AG09309 (cell line): ENCODE results near the gene DTNBP1.

Experiments used
- DNase-seq: peaks from one replicate; pipeline ENCODE4 v3.0.0-alpha.2; 2010; ENCODE audit warnings: low read depth
- H3K4me3 ChIP-seq: 2 replicates; pipeline ENCODE4 v1.5.1; 2011; ENCODE audit warnings: mild to moderate bottlenecking, low read depth, low read length, moderate library complexity; ENCODE audit not compliant: control insufficient read depth
- CTCF ChIP-seq: IDR thresholded peaks from 2 replicates; pipeline ENCODE4 v1.5.1; 2011; ENCODE audit warnings: mild to moderate bottlenecking, low read depth, low read length, inconsistent platforms; ENCODE audit not compliant: insufficient read depth, control insufficient read depth; ENCODE audit errors: missing control alignments

The DTNBP1 gene

GRCh38 chr6:15487262-15487661 is 175.6 kb downstream of the DTNBP1 start:
- no peak overlapping the region for H3K4me3 ChIP-seq
- no peak for TF ChIP-seq CTCF

DNA sequence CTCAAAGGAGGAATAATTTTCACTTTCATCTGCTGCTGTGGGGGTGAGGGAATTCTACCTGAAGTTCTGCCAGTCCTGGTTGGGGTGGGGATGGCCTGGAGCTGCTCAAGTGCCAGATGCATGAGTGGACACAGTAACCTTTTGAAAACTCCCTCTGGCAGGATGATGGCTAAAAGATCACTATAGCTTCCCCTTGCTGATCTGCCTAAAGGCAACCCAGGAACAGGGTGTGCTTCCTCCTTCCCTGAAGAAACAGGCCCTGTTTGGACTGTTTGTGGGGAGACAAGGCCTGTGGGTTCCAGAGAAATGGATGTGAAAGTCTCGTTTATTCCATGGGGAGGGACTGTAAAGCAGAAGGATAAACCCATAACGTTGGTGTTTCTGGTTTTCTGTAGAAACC is 176.9 kb downstream of the DTNBP1 start:
- no peak overlapping the region for H3K4me3 ChIP-seq
- no peak for DNase-seq
- no peak for TF ChIP-seq CTCF

More at GRCh38 chr6:15487262-15487661, 175.6 kb downstream of the DTNBP1 start:
- DNase-seq = no peak

- TF ChIP-seq CTCF = no peak
- DNase-seq = no peak
Observed at GRCh38 chr6:15484821-15485220, 178.0 kb downstream of the DTNBP1 start.

DNA sequence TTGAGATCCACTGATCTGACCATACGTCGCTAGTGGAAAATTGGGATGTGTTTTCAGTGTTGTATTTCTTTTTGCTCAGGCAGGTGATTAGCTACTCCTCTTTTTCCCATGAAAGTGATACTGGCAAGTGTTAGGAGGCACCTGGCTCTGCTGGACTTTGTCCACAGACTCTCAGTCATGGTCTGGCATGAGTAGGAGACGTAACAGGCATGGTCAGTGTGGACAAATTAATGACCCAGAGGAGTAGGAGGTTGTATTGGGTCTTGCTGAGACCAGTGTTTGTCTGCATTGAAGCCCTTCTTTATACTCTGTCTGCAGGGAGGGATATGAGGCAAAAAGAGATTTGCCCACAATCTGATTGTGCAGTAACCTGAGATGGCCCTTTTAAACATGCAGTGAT is 178.7 kb downstream of the DTNBP1 start:
- TF ChIP-seq CTCF = no peak
- DNase-seq = no peak

More at GRCh38 chr6:15484821-15485220, 178.0 kb downstream of the DTNBP1 start:
- H3K4me3 ChIP-seq = no peak overlapping the region

DNA sequence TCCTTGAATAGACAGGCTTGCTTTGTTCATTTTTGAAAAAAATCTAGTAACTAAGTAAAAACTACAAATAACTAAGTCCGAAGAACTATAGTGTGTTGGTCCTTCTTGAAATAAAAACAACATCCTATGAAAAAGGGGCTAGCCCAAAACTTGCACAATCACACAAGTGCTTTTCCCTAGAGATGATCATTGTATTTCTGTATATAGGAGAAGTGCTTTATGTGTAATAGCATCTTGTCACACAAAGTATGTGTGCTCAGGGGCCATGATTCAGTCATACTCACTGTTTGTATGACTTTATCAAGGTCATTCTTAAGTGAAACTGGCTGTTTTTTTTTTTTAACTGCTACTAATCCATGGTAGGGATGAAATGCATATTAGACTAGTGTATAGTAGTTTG is 179.8 kb downstream of the DTNBP1 start:
- H3K4me3 ChIP-seq = no peak overlapping the region
- DNase-seq = no peak
- TF ChIP-seq CTCF = no peak

More for the DNA sequence above, 178.7 kb downstream of the DTNBP1 start:
- H3K4me3 ChIP-seq = no peak overlapping the region

GRCh38 chr6:15481390-15482291 is 181.2 kb downstream of the DTNBP1 start:
- TF ChIP-seq CTCF = no peak
- DNase-seq = no peak
- H3K4me3 ChIP-seq = no peak overlapping the region
